ENCODE measurements around the gene MYL5. TPM values are rescaled to one million over a fixed set of nuclear protein-coding genes. Genes with fewer than 3 reads are reported as not detected.
A peak's percentile ranks its signal among the peaks of the same experiment; 100 is the strongest.

MYL5 gene
- total and polyA plus RNA-seq, 2 of the 13 experiments (the other 11 are each of a cell fraction or from before 2014, with no cell fraction given), result 6.5 to 16.0 TPM

GRCh38 chr4:700587-701264, 26.4 kb downstream of the MYL5 start (continued):
- TF ChIP-seq, protein P1, sequence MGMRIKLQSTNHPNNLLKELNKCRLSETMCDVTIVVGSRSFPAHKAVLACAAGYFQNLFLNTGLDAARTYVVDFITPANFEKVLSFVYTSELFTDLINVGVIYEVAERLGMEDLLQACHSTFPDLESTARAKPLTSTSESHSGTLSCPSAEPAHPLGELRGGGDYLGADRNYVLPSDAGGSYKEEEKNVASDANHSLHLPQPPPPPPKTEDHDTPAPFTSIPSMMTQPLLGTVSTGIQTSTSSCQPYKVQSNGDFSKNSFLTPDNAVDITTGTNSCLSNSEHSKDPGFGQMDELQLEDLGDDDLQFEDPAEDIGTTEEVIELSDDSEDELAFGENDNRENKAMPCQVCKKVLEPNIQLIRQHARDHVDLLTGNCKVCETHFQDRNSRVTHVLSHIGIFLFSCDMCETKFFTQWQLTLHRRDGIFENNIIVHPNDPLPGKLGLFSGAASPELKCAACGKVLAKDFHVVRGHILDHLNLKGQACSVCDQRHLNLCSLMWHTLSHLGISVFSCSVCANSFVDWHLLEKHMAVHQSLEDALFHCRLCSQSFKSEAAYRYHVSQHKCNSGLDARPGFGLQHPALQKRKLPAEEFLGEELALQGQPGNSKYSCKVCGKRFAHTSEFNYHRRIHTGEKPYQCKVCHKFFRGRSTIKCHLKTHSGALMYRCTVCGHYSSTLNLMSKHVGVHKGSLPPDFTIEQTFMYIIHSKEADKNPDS (CRISPR knock-in tag; IDR thresholded peaks at IDR 0.05), result no peak
- no peak for TF ChIP-seq ZBTB10 (CRISPR knock-in tag; IDR thresholded peaks at IDR 0.05; ENCODE audit: borderline replicate concordance)
- no peak for TF ChIP-seq ZSCAN22 (CRISPR knock-in tag; IDR thresholded peaks at IDR 0.05)
- no peak for TF ChIP-seq HNRNPLL (IDR thresholded peaks at IDR 0.05; ENCODE audit: low read depth, low read length, poor library complexity, severe bottlenecking)
- TF ChIP-seq ZNF547 (CRISPR knock-in tag; IDR thresholded peaks at IDR 0.05), result no peak
- no peak for TF ChIP-seq PHF21A (CRISPR knock-in tag; IDR thresholded peaks at IDR 0.05)
- no peak for TF ChIP-seq ZNF484 (CRISPR knock-in tag; IDR thresholded peaks at IDR 0.05; ENCODE audit: borderline replicate concordance, low read depth)
- TF ChIP-seq ATM (IDR thresholded peaks at IDR 0.05; ENCODE audit: borderline replicate concordance), result no peak
- TF ChIP-seq ZNF296 (CRISPR knock-in tag; conservative IDR thresholded peaks at IDR 0.05), result no peak
- TF ChIP-seq NCOA5 (CRISPR knock-in tag; IDR thresholded peaks at IDR 0.05), result no peak
- 0 out of 2 replicates have a peak, but pooled peaks have one; percentile 29 for TF ChIP-seq ERF (CRISPR knock-in tag; IDR thresholded peaks at IDR 0.05)
- 0 out of 2 replicates have a peak, but pooled peaks have one; percentile 48 for TF ChIP-seq IRF2 (CRISPR knock-in tag; IDR thresholded peaks at IDR 0.05)
- TF ChIP-seq, protein P2, sequence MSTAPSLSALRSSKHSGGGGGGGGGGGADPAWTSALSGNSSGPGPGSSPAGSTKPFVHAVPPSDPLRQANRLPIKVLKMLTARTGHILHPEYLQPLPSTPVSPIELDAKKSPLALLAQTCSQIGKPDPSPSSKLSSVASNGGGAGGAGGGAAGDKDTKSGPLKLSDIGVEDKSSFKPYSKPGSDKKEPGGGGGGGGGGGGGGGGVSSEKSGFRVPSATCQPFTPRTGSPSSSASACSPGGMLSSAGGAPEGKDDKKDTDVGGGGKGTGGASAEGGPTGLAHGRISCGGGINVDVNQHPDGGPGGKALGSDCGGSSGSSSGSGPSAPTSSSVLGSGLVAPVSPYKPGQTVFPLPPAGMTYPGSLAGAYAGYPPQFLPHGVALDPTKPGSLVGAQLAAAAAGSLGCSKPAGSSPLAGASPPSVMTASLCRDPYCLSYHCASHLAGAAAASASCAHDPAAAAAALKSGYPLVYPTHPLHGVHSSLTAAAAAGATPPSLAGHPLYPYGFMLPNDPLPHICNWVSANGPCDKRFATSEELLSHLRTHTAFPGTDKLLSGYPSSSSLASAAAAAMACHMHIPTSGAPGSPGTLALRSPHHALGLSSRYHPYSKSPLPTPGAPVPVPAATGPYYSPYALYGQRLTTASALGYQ (CRISPR knock-in tag; IDR thresholded peaks at IDR 0.05), result no peak
- TF ChIP-seq ZNF549 (CRISPR knock-in tag; IDR thresholded peaks at IDR 0.05), result no peak
- TF ChIP-seq ARNTL (CRISPR knock-in tag; IDR thresholded peaks at IDR 0.05), result no peak
- TF ChIP-seq ZNF7 (CRISPR knock-in tag; IDR thresholded peaks at IDR 0.05), result no peak
- TF ChIP-seq ZNF326 (CRISPR knock-in tag; IDR thresholded peaks at IDR 0.05; ENCODE audit: borderline replicate concordance), result no peak
- TF ChIP-seq KLF13 (CRISPR knock-in tag; IDR thresholded peaks at IDR 0.05), result no peak
- TF ChIP-seq DZIP1 (CRISPR knock-in tag; IDR thresholded peaks at IDR 0.05), result no peak
- peak; percentile 65; the same call in 1 of the 2 replicates for TF ChIP-seq ZMYM3 (CRISPR knock-in tag; IDR thresholded peaks at IDR 0.05)
